IPS-NIHi11 (cell line): ENCODE measurements around the gene SLC15A2.
"Not testable (repeated sequence)": the region's sequence is repeated elsewhere in the genome, so short reads cannot be mapped to it uniquely, and the experiment has no call there.

ENCODE experiments used
- DNase-seq: peaks from one replicate; pipeline ENCODE4 v3.0.0; 2012; ENCODE audit warnings: mixed read lengths, low spot score

The SLC15A2 gene

DNA sequence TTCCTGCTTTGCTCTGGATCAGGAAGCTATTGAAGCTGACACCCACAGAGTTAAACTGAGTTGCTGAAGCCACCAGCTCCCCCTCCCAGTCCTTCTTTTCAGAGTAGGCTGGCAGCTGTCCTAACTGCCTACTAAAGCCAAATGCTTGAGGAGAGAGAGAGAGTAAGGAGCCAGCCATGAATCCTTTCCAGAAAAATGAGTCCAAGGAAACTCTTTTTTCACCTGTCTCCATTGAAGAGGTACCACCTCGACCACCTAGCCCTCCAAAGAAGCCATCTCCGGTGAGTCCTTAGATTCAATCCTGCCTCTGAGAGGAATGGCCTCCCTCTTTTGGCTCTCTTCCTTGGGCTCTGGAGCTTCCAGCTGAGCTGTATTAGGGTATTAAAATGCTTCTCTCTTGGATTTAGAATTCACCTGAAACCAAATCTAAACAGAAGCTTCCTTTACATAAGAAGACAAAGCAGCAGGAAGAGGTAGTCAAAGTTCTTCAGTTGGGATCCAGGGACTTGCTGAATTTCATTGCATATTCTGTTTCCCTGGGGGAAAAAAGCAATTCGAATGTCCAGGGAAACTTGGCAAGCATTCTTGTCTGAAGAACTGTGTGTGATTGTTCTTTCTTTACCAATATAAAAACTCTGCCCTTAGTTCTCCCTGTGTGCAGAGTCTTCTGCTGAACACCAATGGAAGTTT, at the start of gene SLC15A2:
TSS of gene SLC15A2 (plus strand) at position 101 of the 690 bp plus-strand sequence. CDS start at position 177, 76 bp downstream.
- DNase-seq, result peak; percentile 25

- DNase-seq, result no peak
These were observed 49.3 kb upstream of the SLC15A2 start for GRCh38 chr3:121844892-121845291.

DNA sequence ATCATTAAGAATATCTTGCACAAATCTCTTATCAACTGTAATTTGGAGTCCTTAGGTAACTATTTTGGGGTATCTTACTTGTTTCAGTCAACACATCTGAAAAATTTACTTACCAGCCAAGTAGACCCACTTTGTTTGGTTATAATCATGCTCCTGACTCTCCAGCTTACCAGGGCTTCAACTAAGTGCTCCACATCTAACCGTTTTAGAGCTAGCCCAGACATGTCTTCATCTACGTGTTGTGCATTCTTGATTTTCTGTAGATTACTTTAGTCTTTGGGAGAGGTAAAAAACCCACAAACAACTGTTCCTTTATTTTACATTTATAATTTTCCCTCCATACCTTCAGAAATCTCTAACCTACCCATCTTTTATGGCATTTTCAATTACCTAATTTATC, 41.9 kb upstream of the SLC15A2 start:
- DNase-seq, result no peak

DNA sequence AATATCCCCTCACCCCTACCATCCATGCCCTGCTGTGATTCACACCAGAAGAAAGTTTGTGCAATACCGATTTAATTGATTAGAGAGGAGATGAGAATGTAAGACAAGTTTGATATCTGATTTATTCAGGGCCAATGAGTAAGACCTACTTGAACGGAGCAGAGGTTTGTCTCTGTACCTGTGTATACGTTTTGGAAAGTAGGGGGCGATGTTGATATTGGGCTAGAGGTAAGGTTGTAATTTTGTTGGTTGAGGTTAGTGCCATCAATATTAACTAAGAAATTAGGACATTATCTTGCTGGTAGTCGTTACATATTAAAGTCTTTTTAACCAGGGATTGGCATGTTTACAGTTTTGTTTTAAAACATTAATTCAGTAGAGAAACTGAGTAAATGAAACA, 38.6 kb upstream of the SLC15A2 start:
- peak; percentile 52 for DNase-seq

- DNase-seq, result not testable (repeated sequence)
These were observed 36.4 kb upstream of the SLC15A2 start for GRCh38 chr3:121857778-121858177.

- not testable (repeated sequence) for DNase-seq
These were observed 31.0 kb upstream of the SLC15A2 start for GRCh38 chr3:121863247-121863646.

- no peak for DNase-seq
These were observed 30.4 kb upstream of the SLC15A2 start for GRCh38 chr3:121863801-121864200.

DNA sequence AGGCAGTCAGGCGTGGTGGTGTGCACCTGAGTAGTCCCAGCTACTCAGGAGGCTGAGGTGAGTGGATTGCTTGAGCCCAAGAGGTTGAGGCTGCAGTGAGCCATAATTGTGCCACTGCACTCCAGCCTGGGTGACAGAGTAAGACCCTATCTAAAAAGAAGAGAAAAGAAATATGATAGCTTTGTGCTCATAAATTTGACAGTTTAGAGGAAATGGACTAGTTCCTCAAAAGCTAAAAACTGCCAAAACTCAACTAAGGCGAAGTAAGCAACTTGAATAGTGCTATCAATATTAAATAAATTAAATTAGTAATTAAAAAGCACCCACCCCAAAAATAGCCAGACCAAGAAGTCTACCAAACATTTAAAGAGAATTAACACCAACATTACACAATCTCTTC, 24.5 kb upstream of the SLC15A2 start:
- no peak for DNase-seq

DNA sequence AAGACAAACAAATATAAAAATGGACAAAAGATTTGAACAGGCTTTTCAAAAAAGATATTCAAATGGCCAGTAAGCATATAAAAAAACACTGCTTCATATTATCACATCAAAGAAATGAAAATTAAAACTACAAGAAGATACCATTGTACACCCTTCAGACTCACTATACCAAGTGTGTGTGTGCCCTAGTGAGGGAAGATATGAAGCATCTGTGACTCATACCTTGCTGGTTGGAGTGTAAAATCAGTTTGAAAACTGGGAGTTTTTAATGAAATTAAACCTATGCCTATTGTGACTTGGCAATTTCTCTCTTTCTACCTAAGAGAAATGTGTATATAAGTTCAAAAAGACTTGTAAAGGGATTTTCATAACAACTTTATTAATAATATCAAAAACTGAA, 23.5 kb upstream of the SLC15A2 start:
- no peak for DNase-seq

DNA sequence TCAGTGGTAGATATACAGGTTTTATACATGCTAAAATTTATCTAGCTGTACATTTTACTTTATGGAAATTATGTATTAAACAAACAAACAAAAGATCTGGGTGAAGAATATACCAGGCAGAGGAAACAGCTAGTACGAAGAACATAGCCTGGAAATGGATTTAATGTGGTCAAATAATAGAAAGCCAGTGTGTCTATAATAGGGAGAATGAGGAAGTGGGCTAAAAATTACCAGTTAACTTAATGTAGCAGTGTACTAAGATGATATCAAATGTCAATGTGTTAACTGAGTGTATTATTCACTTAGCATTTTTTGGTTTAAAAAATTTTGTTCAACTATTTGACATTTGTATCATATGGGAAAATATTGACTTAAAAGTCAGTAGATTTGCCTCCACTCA, 22.8 kb upstream of the SLC15A2 start:
- DNase-seq, result no peak

GRCh38 chr3:121878411-121878810, 15.8 kb upstream of the SLC15A2 start:
- DNase-seq, result no peak

GRCh38 chr3:121883507-121883906, 10.7 kb upstream of the SLC15A2 start:
- peak; percentile 42 for DNase-seq

GRCh38 chr3:121885386-121885785, 8.8 kb upstream of the SLC15A2 start:
- no peak for DNase-seq

GRCh38 chr3:121895121-121895520, 920 bp downstream of the SLC15A2 start:
- no peak for DNase-seq

DNA sequence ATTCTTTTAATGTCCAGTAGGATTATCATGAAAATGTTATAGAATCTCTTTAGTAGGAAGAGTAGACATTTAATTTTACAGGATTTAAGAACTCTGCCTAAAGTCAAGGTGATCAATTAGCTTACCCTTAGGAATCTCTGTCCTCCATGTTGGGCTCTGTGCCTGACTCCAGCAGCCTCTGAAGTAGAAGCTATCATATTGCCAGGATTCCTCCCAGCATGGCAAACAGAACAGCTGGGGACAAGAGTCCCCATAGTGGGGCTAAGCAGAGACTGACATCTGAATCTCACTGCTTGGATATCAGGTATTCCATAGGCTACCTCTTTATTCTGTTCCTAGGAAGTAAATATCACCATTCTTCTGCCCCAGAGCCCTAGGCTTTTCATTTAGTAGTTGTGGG, 1.5 kb downstream of the SLC15A2 start:
- no peak for DNase-seq

- DNase-seq, result no peak
These were observed 2.6 kb downstream of the SLC15A2 start for GRCh38 chr3:121896823-121897222.

- no peak for DNase-seq
These were observed 3.1 kb downstream of the SLC15A2 start for GRCh38 chr3:121897296-121897695.

DNA sequence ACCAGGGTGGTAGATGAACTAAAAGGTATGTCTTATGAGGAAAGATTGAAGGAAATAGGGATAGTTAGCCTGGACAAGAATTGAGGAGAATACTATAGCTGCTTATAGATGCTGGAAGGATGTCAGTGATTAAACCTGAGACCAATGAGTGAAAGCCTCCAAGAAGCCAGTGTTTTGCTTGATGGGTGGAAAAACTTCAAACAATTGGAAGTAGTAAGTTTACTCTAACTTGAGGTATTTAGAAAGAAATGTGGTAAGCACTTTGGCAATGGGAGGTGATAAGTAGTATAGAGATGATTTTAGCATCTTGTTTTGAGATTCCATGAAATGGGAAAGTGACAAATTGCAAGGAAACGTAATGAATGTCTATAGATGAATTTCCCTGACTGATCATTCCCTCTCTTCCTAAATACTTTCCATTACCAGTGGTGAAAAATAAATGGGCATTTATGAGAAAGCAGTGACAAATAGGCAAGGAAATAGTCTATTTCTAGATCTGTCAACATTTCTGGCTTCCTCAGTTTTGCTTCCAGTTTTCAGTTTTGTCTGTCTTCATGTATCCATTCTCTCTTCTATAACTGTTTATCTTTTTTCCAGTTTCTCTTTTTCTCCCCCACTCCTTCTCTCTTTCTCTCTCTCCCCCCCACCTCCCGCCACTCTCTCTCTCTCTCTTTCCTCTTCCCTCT, 19.2 kb downstream of the SLC15A2 start:
- no peak for DNase-seq

GRCh38 chr3:121914081-121914998, 20.1 kb downstream of the SLC15A2 start:
- DNase-seq, result no peak

DNA sequence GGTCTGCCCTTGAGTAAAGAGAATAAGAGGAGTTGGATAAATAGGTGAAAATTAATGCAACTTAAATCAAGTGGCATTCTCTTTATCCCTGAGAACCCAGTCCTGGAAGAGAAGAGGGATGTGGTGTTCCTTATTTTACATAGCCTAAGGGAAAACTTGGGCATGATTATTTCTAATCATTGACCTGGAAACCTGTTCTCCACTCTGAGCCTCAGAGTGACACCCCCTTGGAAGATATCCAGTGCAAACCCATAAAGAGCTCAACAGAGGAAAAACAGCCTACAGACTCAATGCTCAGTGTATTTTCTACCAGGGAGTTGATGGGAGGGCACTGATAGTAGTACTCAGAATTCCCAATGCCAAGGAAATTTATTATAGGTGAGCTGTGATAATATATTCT, 22.0 kb downstream of the SLC15A2 start:
- DNase-seq, result peak; percentile 14

DNA sequence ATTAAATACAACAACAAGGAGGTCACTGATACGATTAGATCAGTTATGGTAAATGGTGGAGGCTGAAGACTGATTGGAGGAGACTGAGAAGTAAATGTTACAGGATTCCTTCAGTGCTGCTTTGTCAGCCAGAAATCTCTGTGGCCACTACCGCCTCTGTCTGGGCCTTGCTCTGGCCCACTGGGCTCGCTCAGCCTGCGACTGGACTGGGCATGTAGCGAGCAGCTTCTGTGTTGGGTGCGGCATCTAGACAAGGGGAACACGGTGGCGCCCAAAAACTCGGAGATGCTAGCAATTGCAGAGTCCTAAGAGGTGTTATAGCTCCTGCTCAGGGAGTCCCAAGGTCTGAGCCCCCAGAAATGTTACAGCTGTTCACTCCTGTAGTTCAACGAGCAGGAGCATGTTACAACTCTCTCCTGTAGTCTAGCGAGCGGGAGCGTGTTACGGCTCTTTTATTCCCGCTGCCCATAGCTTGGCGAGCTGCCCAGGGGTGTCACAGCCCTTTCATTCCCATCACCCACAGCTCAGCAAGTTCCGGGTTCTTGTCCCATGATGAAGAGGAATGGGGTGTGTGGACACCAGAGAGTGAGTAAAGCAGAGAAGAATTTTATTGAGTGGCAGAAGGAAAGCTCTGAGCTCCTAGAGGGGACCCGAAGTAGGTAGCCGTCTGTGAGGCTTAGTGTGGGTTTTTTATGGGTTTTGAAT, 24.7 kb downstream of the SLC15A2 start:
- DNase-seq, result no peak

GRCh38 chr3:121924734-121925133, 30.5 kb downstream of the SLC15A2 start:
- DNase-seq, result no peak
